HCEC 1CT (cell line): ENCODE data around the gene LSM14B.
"Not testable (repeated sequence)": the region's sequence is repeated elsewhere in the genome, so short reads cannot be mapped to it uniquely, and the experiment has no call there.

Experiments used
- DNase-seq: peaks from one replicate; pipeline ENCODE4 v3.0.0-alpha.2; 2017

The LSM14B gene

GRCh38 chr20:62114894-62115293 is 7.4 kb upstream of the LSM14B start:
- no peak for DNase-seq

- DNase-seq: not testable (repeated sequence)
Observed at GRCh38 chr20:62115800-62116407, 6.4 kb upstream of the LSM14B start.

- DNase-seq: no peak
Observed at GRCh38 chr20:62116558-62117361, 5.5 kb upstream of the LSM14B start.

- no peak for DNase-seq
Observed at GRCh38 chr20:62117362-62117646, 5.0 kb upstream of the LSM14B start.

- DNase-seq: no peak
Observed at GRCh38 chr20:62117658-62118057, 4.6 kb upstream of the LSM14B start.

- DNase-seq: no peak
Observed at GRCh38 chr20:62118113-62119043, 3.9 kb upstream of the LSM14B start.

GRCh38 chr20:62119115-62119514 is 3.2 kb upstream of the LSM14B start:
- DNase-seq: no peak

GRCh38 chr20:62119591-62120364 is 2.5 kb upstream of the LSM14B start:
- DNase-seq: no peak

GRCh38 chr20:62120365-62120762 is 1.9 kb upstream of the LSM14B start:
- no peak for DNase-seq

GRCh38 chr20:62120990-62121775 is 1.1 kb upstream of the LSM14B start:
- peak; percentile 58 for DNase-seq

- DNase-seq: peak; percentile 20
Observed at GRCh38 chr20:62122654-62123449, 577 bp downstream of the LSM14B start.

- no peak for DNase-seq
Observed at GRCh38 chr20:62123450-62124118, 1.3 kb downstream of the LSM14B start.

- DNase-seq: no peak
Observed at GRCh38 chr20:62126141-62126540, 3.9 kb downstream of the LSM14B start.

GRCh38 chr20:62127799-62128198 is 5.5 kb downstream of the LSM14B start:
- DNase-seq: no peak

GRCh38 chr20:62128502-62128901 is 6.2 kb downstream of the LSM14B start:
- DNase-seq: no peak

- DNase-seq: no peak
Observed at GRCh38 chr20:62129731-62130531, 7.7 kb downstream of the LSM14B start.

- no peak for DNase-seq
Observed at GRCh38 chr20:62131560-62132320, 9.5 kb downstream of the LSM14B start.

GRCh38 chr20:62132421-62132820 is 10.1 kb downstream of the LSM14B start:
- DNase-seq: no peak
